Naive thymus-derived CD4-positive, alpha-beta T cell (primary cell): ENCODE data around the gene KRTAP12-4. TPM values are rescaled to one million over a fixed set of nuclear protein-coding genes. Genes with fewer than 3 reads are reported as not detected.
"Not testable (repeated sequence)": the region's sequence is repeated elsewhere in the genome, so short reads cannot be mapped to it uniquely, and the experiment has no call there.

ENCODE experiments used
- ATAC-seq: fragments of 150-1000 bp; cut with Tn5 transposase; 2 replicates; pipeline ENCODE4 v1.10.0; 2021; ENCODE audit warnings: mild to moderate bottlenecking, moderate library complexity
- CTCF ChIA-PET: fragments of 350-600 bp; sonication (Branson Sonifier 250); formaldehyde crosslinking; loops from one replicate; lab custom pipeline; 2021; ENCODE audit warnings: antibody characterized with exemption; lab: Charles Lee
- POLR2A ChIA-PET: fragments of 350-600 bp; sonication (Branson Sonifier 250); formaldehyde crosslinking; loops from one replicate; lab custom pipeline; 2021; ENCODE audit warnings: antibody characterized with exemption, inconsistent platforms; lab: Charles Lee
- DNase-seq, 9 donors: peaks; one replicate each; pipeline versions ENCODE4 v3.0.0 to v3.0.0-alpha.2; 2020 to 2022; ENCODE audit warnings: mixed read lengths in 1 of 9
- H3K27ac ChIP-seq: one replicate; pipeline ENCODE4 v1.7.0; 2013; ENCODE audit warnings: mild to moderate bottlenecking, low read depth, low read length, moderate library complexity
- H3K27me3 ChIP-seq, 2 donors: one replicate each; pipeline ENCODE4 v1.7.0; 2013; ENCODE audit warnings: low read length in 2 of 2, mild to moderate bottlenecking in 2 of 2, moderate library complexity in 2 of 2; ENCODE audit not compliant: control insufficient read depth in 2 of 2, insufficient read depth in 2 of 2
- H3K36me3 ChIP-seq, 3 experiments: 1 replicate in 2 of 3; 2 replicates in 1 of 3; pipeline ENCODE4 v1.7.0; 2013; ENCODE audit warnings: low read length in 3 of 3, mild to moderate bottlenecking in 3 of 3, moderate library complexity in 1 of 3; ENCODE audit not compliant: insufficient read depth in 3 of 3, control insufficient read depth in 2 of 3
- H3K4me1 ChIP-seq, 2 donors: one replicate each; pipeline ENCODE4 v1.7.0; 2013; ENCODE audit warnings: low read length in 2 of 2, mild to moderate bottlenecking in 2 of 2, moderate library complexity in 1 of 2; ENCODE audit not compliant: control insufficient read depth in 2 of 2, insufficient read depth in 2 of 2
- H3K4me3 ChIP-seq: 2 replicates; pipeline ENCODE4 v1.7.0; 2013; ENCODE audit warnings: mild to moderate bottlenecking, low read length
- H3K9me3 ChIP-seq, 3 experiments: 1 replicate in 2 of 3; 2 replicates in 1 of 3; pipeline ENCODE4 v1.7.0; 2013; ENCODE audit warnings: low read length in 3 of 3; ENCODE audit not compliant: control insufficient read depth in 2 of 3
- H3K27ac Mint-ChIP-seq, 9 donors: one replicate each; pipeline ENCODE4 v1.8.0; 2020 to 2022; ENCODE audit warnings: mixed read lengths in 9 of 9, mild to moderate bottlenecking in 8 of 9, moderate library complexity in 5 of 9, inconsistent platforms in 2 of 9
- H3K27me3 Mint-ChIP-seq, 5 donors: one replicate each; pipeline ENCODE4 v1.8.0; 2021 to 2022; ENCODE audit warnings: mixed read lengths in 5 of 5, mild to moderate bottlenecking in 1 of 5
- H3K36me3 Mint-ChIP-seq, 5 donors: one replicate each; pipeline ENCODE4 v1.8.0; 2020 to 2022; ENCODE audit warnings: mixed read lengths in 5 of 5, mild to moderate bottlenecking in 3 of 5, inconsistent platforms in 1 of 5
- H3K4me1 Mint-ChIP-seq, 7 donors: one replicate each; pipeline ENCODE4 v1.8.0; 2020 to 2022; ENCODE audit warnings: mixed read lengths in 7 of 7, mild to moderate bottlenecking in 3 of 7, inconsistent platforms in 1 of 7
- H3K4me3 Mint-ChIP-seq, 10 donors: one replicate each; pipeline ENCODE4 v1.8.0; 2020 to 2022; ENCODE audit warnings: mild to moderate bottlenecking in 10 of 10, mixed read lengths in 10 of 10, moderate library complexity in 6 of 10, inconsistent platforms in 2 of 10
- H3K9me3 Mint-ChIP-seq, 11 donors: one replicate each; pipeline ENCODE4 v1.8.0; 2020 to 2022; ENCODE audit warnings: mixed read lengths in 11 of 11, mild to moderate bottlenecking in 4 of 11, inconsistent platforms in 1 of 11, moderate library complexity in 1 of 11
- intact Hi-C, 2 donors: fragments of 100-400 bp; cut with micrococcal nuclease; formaldehyde crosslinking; loops; one replicate each; pipeline ENCODE4 v1.15.1; 2023
- polyA plus RNA-seq, 2 donors: library from polyadenylated mRNA; unstranded; fragments of 300-500 nt; fragmentation: Illumina TruSeq; gene quantifications; one replicate each; pipeline ENCODE4 v1.2.3, GENCODE V29; 2021
- total RNA-seq, 6 experiments: library from RNA in 5 of 6; stranded (reverse) in 5 of 6; gene quantifications; 1 replicate in 5 of 6; 2 replicates in 1 of 6; pipeline ENCODE4 v1.2.3 and lab custom pipeline; 2021 to 2026

KRTAP12-4 gene
- total and polyA plus RNA-seq, 7 experiments from 2014 or later: not detected

DNA sequence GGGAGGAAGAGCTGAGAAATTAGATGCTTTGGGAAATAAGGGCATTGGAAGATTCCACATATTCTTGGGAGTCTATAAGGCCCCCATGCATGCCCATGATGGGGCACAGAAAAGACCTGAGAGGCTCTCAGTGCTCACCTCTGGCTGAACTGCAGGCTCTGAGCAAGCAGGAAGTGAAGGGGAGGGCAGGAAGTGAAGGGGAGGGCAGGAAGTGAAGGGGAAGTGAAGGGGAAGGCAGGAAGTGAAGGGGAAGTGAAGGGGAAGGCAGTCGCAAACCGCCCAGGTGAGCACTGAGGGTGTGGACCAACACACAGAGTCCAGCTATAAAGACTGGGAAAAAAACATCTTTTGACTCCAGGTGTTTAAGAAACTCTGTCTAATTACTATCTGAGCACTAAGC lies 24.0 kb downstream of the KRTAP12-4 start:
- POLR2A ChIA-PET: interaction anchor here (1.0 to 1.4 kb wide), 2 partner anchors 11 to 13 kb away, joined by 4 to 5 read pairs; no protein-coding TSS in a partner anchor
- H3K4me3 Mint-ChIP-seq: peak overlapping the region in 7 of 10 donors; percentile 25 to 75 (median 53)
- peaks cover 0 to 30% (median 0%) of the 10 kb centered on the region in 5 donors for H3K27me3 Mint-ChIP-seq
- peaks cover 12 to 31% (median 15%) of the 10 kb centered on the region in 5 donors for H3K36me3 Mint-ChIP-seq
- H3K9me3 Mint-ChIP-seq: peaks cover 13 to 55% (median 34%) of the 10 kb centered on the region in 11 donors
- H3K27ac Mint-ChIP-seq: peak overlapping the region in 8 of 9 donors; percentile 65 to 88 (median 82)
- Histone ChIP-seq H3K4me1 (peaks cover 20 to 29% of the 10 kb centered on the region in 2 donors), H3K36me3 (no peaks in the 10 kb centered on the region), H3K27me3 (no peaks in the 10 kb centered on the region), H3K27ac (peak overlapping the region; percentile 14), H3K9me3 (peaks cover 0 to 25% (median 9%) of the 10 kb centered on the region in 3 experiments), H3K4me3 (peak overlapping the region; percentile 22)
- CTCF ChIA-PET: no interaction called here
- ATAC-seq (no peak), DNase-seq (peak in 1 of 9 donors; percentile 13)
- peaks cover 4 to 42% (median 28%) of the 10 kb centered on the region in 7 donors for H3K4me1 Mint-ChIP-seq
- intact Hi-C loops: loop anchor here in 1 of 2 donors (5.0 kb wide), 1 partner anchor 42 kb away; no protein-coding TSS in a partner anchor

DNA sequence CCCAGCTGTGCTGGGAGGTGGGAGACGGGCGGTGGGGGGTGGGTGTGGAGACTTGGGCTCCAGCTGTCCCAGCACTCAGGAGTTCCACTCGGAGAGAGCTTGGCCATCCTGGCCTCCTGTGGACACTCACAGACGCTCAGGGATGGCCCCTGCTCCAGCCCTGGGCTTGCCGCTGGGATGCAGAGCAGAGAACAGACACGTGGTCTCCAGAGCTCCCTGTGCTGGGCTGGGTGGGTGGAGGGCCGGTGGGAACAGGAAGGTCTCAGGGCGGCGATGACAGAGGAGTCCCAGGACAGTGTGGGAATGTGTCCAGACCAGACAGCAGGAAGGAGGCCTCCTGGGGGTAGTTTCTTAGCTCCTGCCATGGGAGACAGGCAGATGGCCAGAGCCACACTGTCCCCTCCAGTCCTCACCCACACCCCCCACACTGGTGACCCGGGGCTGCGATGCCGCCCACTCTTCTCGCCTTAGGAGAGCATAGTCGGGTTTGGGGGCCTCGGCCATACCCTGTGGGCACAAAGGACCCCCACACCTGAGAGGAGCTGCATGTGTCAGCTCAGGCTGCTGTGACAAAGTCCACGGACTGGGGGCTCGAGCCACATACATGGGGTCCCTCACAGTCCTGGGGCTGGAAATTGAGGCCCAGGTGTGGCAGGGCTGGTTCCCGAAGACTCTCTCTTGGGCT lies 25.6 kb downstream of the KRTAP12-4 start:
- Histone ChIP-seq H3K27me3 (no peaks in the 10 kb centered on the region), H3K4me3 (no peak overlapping the region), H3K27ac (no peak overlapping the region), H3K36me3 (no peaks in the 10 kb centered on the region), H3K4me1 (peaks cover 20 to 29% of the 10 kb centered on the region in 2 donors), H3K9me3 (peaks cover 0 to 32% (median 9%) of the 10 kb centered on the region in 3 experiments)
- peaks cover 19 to 44% (median 24%) of the 10 kb centered on the region in 5 donors for H3K36me3 Mint-ChIP-seq
- peaks cover 4 to 43% (median 27%) of the 10 kb centered on the region in 7 donors for H3K4me1 Mint-ChIP-seq
- intact Hi-C loops: no loop called here
- peaks cover 0 to 27% (median 0%) of the 10 kb centered on the region in 5 donors for H3K27me3 Mint-ChIP-seq
- peaks cover 17 to 58% (median 40%) of the 10 kb centered on the region in 11 donors for H3K9me3 Mint-ChIP-seq
- POLR2A ChIA-PET: no interaction called here
- CTCF ChIA-PET: interaction anchor here (0.5 kb wide), 1 partner anchor 246 kb away, joined by 4 read pairs; no protein-coding TSS in a partner anchor
- no peak for ATAC-seq
- DNase-seq: no peak
- peak overlapping the region in 3 of 9 donors; percentile 51 to 88 (median 81) for H3K27ac Mint-ChIP-seq
- peak overlapping the region in 1 of 10 donors; percentile 75 for H3K4me3 Mint-ChIP-seq

DNA sequence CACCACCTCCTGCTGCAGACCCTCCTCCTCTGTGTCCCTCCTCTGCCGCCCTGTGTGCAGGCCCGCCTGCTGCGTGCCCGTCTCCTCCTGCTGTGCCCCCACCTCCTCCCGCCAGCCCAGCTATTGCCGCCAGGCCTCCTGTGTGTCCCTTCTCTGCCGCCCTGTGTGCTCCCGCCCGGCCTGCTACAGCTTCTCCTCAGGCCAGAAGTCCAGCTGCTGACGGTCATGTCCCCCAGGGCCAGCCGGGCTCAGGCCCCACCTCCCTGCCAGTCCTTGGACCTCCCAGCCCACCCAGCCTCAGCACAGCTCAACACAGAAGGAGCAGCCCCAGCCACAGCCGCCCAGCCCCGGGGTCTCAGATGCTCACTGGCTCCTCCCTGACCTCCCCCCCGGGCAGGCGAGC lies 26.6 kb downstream of the KRTAP12-4 start:
- H3K9me3 ChIP-seq: peaks cover 5 to 40% (median 9%) of the 10 kb centered on the region in 3 experiments
- H3K4me1 ChIP-seq: peaks cover 20 to 29% of the 10 kb centered on the region in 2 donors
- POLR2A ChIA-PET: not testable (repeated sequence)

DNA sequence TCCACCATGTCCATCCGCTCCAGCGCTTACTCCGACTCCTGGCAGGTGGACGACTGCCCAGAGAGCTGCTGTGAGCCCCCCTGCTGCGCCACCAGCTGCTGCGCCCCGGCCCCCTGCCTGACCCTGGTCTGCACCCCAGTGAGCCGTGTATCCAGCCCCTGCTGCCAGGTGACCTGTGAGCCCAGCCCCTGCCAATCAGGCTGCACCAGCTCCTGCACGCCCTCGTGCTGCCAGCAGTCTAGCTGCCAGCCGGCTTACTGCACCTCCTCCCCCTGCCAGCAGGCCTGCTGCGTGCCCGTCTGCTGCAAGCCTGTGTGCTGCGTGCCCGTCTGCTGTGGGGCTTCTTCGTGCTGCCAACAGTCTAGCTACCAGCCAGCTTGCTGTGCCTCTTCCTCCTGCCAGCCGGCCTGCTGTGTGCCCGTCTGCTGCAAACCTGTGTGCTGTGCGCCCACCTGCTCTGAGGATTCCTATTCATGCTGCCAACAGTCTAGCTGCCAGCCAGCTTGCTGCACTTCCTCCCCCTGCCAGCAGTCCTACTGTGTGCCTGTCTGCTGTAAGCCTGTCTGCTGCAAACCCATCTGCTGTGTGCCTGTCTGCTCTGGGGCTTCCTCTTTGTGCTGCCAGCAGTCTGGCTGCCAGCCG lies 27.2 kb downstream of the KRTAP12-4 start:
- intact Hi-C loops, CTCF ChIA-PET, H3K4me3 ChIP-seq, H3K27ac ChIP-seq, DNase-seq, ATAC-seq, H3K27me3 ChIP-seq, H3K36me3 ChIP-seq: not testable (repeated sequence)
- H3K9me3 ChIP-seq: peaks cover 5 to 38% (median 9%) of the 10 kb centered on the region in 3 experiments
- peaks cover 0 to 21% (median 0%) of the 10 kb centered on the region in 5 donors for H3K27me3 Mint-ChIP-seq
- peak overlapping the region in 1 of 10 donors; percentile 47 for H3K4me3 Mint-ChIP-seq
- peaks cover 26 to 58% (median 44%) of the 10 kb centered on the region in 11 donors for H3K9me3 Mint-ChIP-seq
- POLR2A ChIA-PET: interaction anchor here (1.6 kb wide), 1 partner anchor 10 kb away, joined by 5 read pairs; no protein-coding TSS in a partner anchor
- peaks cover 4 to 43% (median 35%) of the 10 kb centered on the region in 7 donors for H3K4me1 Mint-ChIP-seq
- H3K4me1 ChIP-seq: peaks cover 20 to 29% of the 10 kb centered on the region in 2 donors
- H3K36me3 Mint-ChIP-seq: peaks cover 25 to 49% (median 32%) of the 10 kb centered on the region in 5 donors
- peak overlapping the region in 5 of 9 donors; percentile 8 to 84 (median 32) for H3K27ac Mint-ChIP-seq

More for the DNA sequence above, 26.6 kb downstream of the KRTAP12-4 start:
- H3K27me3 ChIP-seq, H3K36me3 ChIP-seq, ATAC-seq, intact Hi-C loops, DNase-seq, H3K4me3 ChIP-seq, H3K27ac ChIP-seq, CTCF ChIA-PET: not testable (repeated sequence)
- peak overlapping the region in 1 of 10 donors; percentile 47 for H3K4me3 Mint-ChIP-seq
- H3K27ac Mint-ChIP-seq: peak overlapping the region in 4 of 9 donors; percentile 8 to 51 (median 28)
- H3K36me3 Mint-ChIP-seq: peaks cover 25 to 44% (median 29%) of the 10 kb centered on the region in 5 donors
- peaks cover 22 to 58% (median 43%) of the 10 kb centered on the region in 11 donors for H3K9me3 Mint-ChIP-seq
- H3K4me1 Mint-ChIP-seq: peaks cover 4 to 43% (median 32%) of the 10 kb centered on the region in 7 donors
- peaks cover 0 to 22% (median 0%) of the 10 kb centered on the region in 5 donors for H3K27me3 Mint-ChIP-seq

DNA sequence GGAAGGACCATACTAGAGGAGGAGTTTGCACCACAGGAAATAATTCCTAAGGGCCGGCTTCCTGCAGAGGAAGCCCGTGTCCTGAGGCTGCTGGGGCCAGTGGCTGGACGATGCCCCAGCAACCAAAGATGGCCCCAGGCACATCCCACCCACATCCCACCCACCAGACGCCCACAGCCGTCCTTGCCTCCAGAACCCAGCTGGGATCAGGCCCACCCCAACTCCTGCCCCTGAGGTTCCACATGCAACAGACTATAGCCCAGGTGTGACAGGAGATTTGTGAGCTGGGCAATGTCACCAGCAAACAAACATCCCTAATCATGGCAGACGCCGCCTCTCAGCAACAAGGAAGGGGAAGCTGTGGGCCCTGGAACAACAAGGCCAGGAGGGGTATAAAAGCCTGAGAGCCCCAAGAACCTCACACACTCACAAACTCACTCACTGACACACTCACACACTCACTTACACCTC lies 27.8 kb downstream of the KRTAP12-4 start, which contains the start of gene KRTAP10-9:
Gene KRTAP10-9, plus strand, starts transcription at position 421 of the 471 bp plus-strand sequence. CDS start 79 bp downstream, outside the sequence.
- Mint-ChIP-seq H3K4me1 (peaks cover 4 to 43% (median 35%) of the 10 kb centered on the region in 7 donors), H3K36me3 (peaks cover 25 to 46% (median 37%) of the 10 kb centered on the region in 5 donors), H3K9me3 (peaks cover 30 to 58% (median 40%) of the 10 kb centered on the region in 11 donors), H3K27ac (peak within 1 kb of the TSS in 6 of 9 donors; percentile 8 to 84 (median 47)), H3K27me3 (peaks cover 0 to 16% (median 0%) of the 10 kb centered on the region in 5 donors), H3K4me3 (peak within 1 kb of the TSS in 1 of 10 donors; percentile 47)
- peaks cover 20 to 29% of the 10 kb centered on the region in 2 donors for H3K4me1 ChIP-seq
- H3K4me3 ChIP-seq: no peak within 1 kb of the TSS
- H3K9me3 ChIP-seq: peaks cover 5 to 34% (median 9%) of the 10 kb centered on the region in 3 experiments
- no peaks in the 10 kb centered on the region for H3K27me3 ChIP-seq
- CTCF ChIA-PET: interaction anchor here (0.9 kb wide), 1 partner anchor 11 kb away, joined by 3 read pairs; no protein-coding TSS in a partner anchor
- POLR2A ChIA-PET: interaction anchor here (1.6 kb wide), 1 partner anchor 9 kb away, joined by 5 read pairs; no protein-coding TSS in a partner anchor
- no peak for DNase-seq
- no peak for ATAC-seq
- no peaks in the 10 kb centered on the region for H3K36me3 ChIP-seq
- intact Hi-C loops: no loop called here
- H3K27ac ChIP-seq: no peak within 1 kb of the TSS
